PFSK-1 (cell line): ENCODE results near the gene TMED8.

ENCODE experiments used
- POLR2AphosphoS5 ChIP-seq: IDR thresholded peaks from 2 replicates; pipeline ENCODE4 v1.6.1; 2012; ENCODE audit warnings: low read depth, mild to moderate bottlenecking, control low read depth, low read length, moderate library complexity
- REST ChIP-seq, 2 experiments: IDR thresholded peaks; 2 replicates each; pipeline versions ENCODE4 v1.6.1 to v1.8.0; 2011 to 2012; ENCODE audit warnings: low read depth in 2 of 2, low read length in 2 of 2, control low read depth in 1 of 2, inconsistent platforms in 1 of 2, mild to moderate bottlenecking in 1 of 2, moderate library complexity in 1 of 2; ENCODE audit not compliant: insufficient read depth in 1 of 2
- SIN3A ChIP-seq: IDR thresholded peaks from 2 replicates; pipeline ENCODE4 v1.6.1; 2012; ENCODE audit warnings: mild to moderate bottlenecking, low read length, moderate library complexity, borderline replicate concordance; ENCODE audit not compliant: insufficient read depth

- no peak for TF ChIP-seq REST (IDR thresholded peaks at IDR 0.05; ENCODE audit: insufficient read depth in 1 of 2, low read depth in 2 of 2, low read length in 2 of 2)
- no peak for TF ChIP-seq POLR2AphosphoS5
- TF ChIP-seq SIN3A: no peak
Measured at GRCh38 chr14:77375164-77375950, 1.5 kb downstream of the TMED8 start.
